Peyer's patch (tissue), 4 donors: ENCODE data around the gene KRTAP13-1.

Experiments
- POLR2A ChIP-seq, 2 donors: fragments of 450-650 bp; IDR thresholded peaks; one replicate each; pipeline ENCODE4 v1.5.1; 2017; ENCODE audit warnings: antibody characterized with exemption in 2 of 2, mild to moderate bottlenecking in 2 of 2, moderate library complexity in 2 of 2
- TF ChIP-seq, protein P1 (sequence below), 6 experiments: fragments of 450-650 bp in 4 of 6; fragments of 200-600 bp in 2 of 6; sonication (generic) in 1 of 6; IDR thresholded peaks; one replicate each; pipeline ENCODE4 v1.5.1; 2017 to 2019; ENCODE audit warnings: antibody characterized with exemption in 6 of 6, mild to moderate bottlenecking in 3 of 6, moderate library complexity in 1 of 6

DNA sequence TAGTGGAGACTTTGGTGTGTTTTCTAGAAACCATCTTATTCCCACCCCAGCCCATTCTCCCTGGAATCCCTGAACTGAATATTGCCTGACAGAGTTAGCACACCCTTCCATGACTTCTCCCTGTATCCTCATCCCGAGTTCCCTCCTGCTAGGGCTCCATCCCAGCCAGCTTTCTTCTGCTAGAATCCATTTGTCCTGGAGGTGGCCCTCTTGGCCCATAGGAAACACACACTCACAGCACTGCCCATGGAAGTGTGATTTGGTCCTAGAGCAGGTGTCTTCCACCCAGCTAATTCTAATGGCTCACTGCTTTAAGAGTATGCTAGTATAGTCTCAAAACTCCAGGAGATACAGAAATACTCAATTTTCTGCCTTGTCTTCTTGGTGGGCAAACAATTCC, 48.4 kb downstream of the KRTAP13-1 start:
- TF ChIP-seq POLR2A (IDR thresholded peaks at IDR 0.05): no peak
- TF ChIP-seq, protein P1, sequence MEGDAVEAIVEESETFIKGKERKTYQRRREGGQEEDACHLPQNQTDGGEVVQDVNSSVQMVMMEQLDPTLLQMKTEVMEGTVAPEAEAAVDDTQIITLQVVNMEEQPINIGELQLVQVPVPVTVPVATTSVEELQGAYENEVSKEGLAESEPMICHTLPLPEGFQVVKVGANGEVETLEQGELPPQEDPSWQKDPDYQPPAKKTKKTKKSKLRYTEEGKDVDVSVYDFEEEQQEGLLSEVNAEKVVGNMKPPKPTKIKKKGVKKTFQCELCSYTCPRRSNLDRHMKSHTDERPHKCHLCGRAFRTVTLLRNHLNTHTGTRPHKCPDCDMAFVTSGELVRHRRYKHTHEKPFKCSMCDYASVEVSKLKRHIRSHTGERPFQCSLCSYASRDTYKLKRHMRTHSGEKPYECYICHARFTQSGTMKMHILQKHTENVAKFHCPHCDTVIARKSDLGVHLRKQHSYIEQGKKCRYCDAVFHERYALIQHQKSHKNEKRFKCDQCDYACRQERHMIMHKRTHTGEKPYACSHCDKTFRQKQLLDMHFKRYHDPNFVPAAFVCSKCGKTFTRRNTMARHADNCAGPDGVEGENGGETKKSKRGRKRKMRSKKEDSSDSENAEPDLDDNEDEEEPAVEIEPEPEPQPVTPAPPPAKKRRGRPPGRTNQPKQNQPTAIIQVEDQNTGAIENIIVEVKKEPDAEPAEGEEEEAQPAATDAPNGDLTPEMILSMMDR (IDR thresholded peaks at IDR 0.05): no peak
